NCI-H2029 treated with DMSO at 0.1 percent for 48 hours (cell line): Measurements from ENCODE around the gene TMEM61.

Experiments used
- DNase-seq: peaks from one replicate; lab custom pipeline; 2025; lab: John Stamatoyannopoulos, UW

Gene TMEM61

GRCh38 chr1:54985556-54985955 is 5.1 kb downstream of the TMEM61 start:
- DNase-seq: no peak

- DNase-seq: no peak
Observed at GRCh38 chr1:54986025-54986424, 5.6 kb downstream of the TMEM61 start.

GRCh38 chr1:54986533-54986932 is 6.1 kb downstream of the TMEM61 start:
- no peak for DNase-seq

- DNase-seq: no peak
Observed at GRCh38 chr1:54987427-54987826, 7.0 kb downstream of the TMEM61 start.

- no peak for DNase-seq
Observed at GRCh38 chr1:54987919-54988705, 7.7 kb downstream of the TMEM61 start.

GRCh38 chr1:54988975-54989374 is 8.5 kb downstream of the TMEM61 start:
- DNase-seq: no peak

- DNase-seq: peak; percentile 64
Observed at GRCh38 chr1:54989473-54989872, 9.0 kb downstream of the TMEM61 start.

GRCh38 chr1:54989968-54990810 is 9.8 kb downstream of the TMEM61 start:
- DNase-seq: no peak

- DNase-seq: no peak
Observed at GRCh38 chr1:54990916-54991315, 10.5 kb downstream of the TMEM61 start.

GRCh38 chr1:54991939-54992338 is 11.5 kb downstream of the TMEM61 start:
- no peak for DNase-seq

- no peak for DNase-seq
Observed at GRCh38 chr1:54993140-54993539, 12.7 kb downstream of the TMEM61 start.

GRCh38 chr1:54994355-54994990 is 14.0 kb downstream of the TMEM61 start:
- DNase-seq: no peak

GRCh38 chr1:54995013-54995760 is 14.8 kb downstream of the TMEM61 start:
- no peak for DNase-seq

GRCh38 chr1:54995835-54996234 is 15.4 kb downstream of the TMEM61 start:
- DNase-seq: no peak

- DNase-seq: peak; percentile 68
Observed at GRCh38 chr1:54996359-54996868, 16.0 kb downstream of the TMEM61 start.

GRCh38 chr1:54996869-54997710 is 16.7 kb downstream of the TMEM61 start:
- DNase-seq: no peak

- DNase-seq: no peak
Observed at GRCh38 chr1:54997711-54997986, 17.2 kb downstream of the TMEM61 start.

GRCh38 chr1:54998100-54998499 is 17.7 kb downstream of the TMEM61 start:
- DNase-seq: no peak

GRCh38 chr1:54998677-54999076 is 18.2 kb downstream of the TMEM61 start, which contains the start of gene BSND:
TSS of gene BSND (plus strand) at chr1:54998933. CDS start at chr1:54999187, 254 bp downstream.
- DNase-seq: no peak

GRCh38 chr1:55000110-55001085 is 20.0 kb downstream of the TMEM61 start:
- no peak for DNase-seq
